Endothelial cell of umbilical vein (primary cell): ENCODE data around the gene ADGRG1.

Source experiments
- CTCF ChIP-seq, 2 donors: IDR thresholded peaks; 1 replicate in 1 of 2; 2 replicates in 1 of 2; pipeline ENCODE4 v1.5.1; 2011; ENCODE audit warnings: low read length in 2 of 2, mild to moderate bottlenecking in 2 of 2, moderate library complexity in 2 of 2, control low read depth in 1 of 2, inconsistent platforms in 1 of 2, low read depth in 1 of 2; ENCODE audit not compliant: insufficient read depth in 1 of 2; ENCODE audit errors: extremely low read depth in 1 of 2
- EZH2 ChIP-seq: IDR thresholded peaks from 2 replicates; pipeline ENCODE4 v1.6.1; 2012; ENCODE audit warnings: borderline replicate concordance, low read depth, mild to moderate bottlenecking, moderate library complexity, low read length, inconsistent platforms; ENCODE audit not compliant: severe bottlenecking
- MAX ChIP-seq: IDR thresholded peaks from 2 replicates; pipeline ENCODE4 v1.6.1; 2011; ENCODE audit not compliant: insufficient read depth, insufficient read length
- MYC ChIP-seq: IDR thresholded peaks from one replicate; pipeline ENCODE4 v1.6.1; 2011; ENCODE audit warnings: mild to moderate bottlenecking, low read depth, low read length
- POLR2A ChIP-seq: IDR thresholded peaks from 2 replicates; pipeline ENCODE4 v1.6.1; 2012; ENCODE audit warnings: low read depth, mild to moderate bottlenecking, control low read depth, low read length
- POLR2AphosphoS5 ChIP-seq: IDR thresholded peaks from 2 replicates; pipeline ENCODE4 v1.6.1; 2012; ENCODE audit warnings: low read depth, mild to moderate bottlenecking, control low read depth, low read length, moderate library complexity; ENCODE audit not compliant: insufficient read depth

- TF ChIP-seq POLR2A: no peak
- TF ChIP-seq CTCF (IDR thresholded peaks at IDR 0.05; ENCODE audit: extremely low read depth in 1 of 2, insufficient read depth in 1 of 2, low read depth in 1 of 2, low read length in 2 of 2): no peak
- no peak for TF ChIP-seq MYC
- TF ChIP-seq EZH2: no peak
- TF ChIP-seq POLR2AphosphoS5: no peak
- no peak for TF ChIP-seq MAX
Observed at GRCh38 chr16:57639172-57639887, 10.9 kb downstream of the ADGRG1 start.
